DOHH2 (cell line): Measurements from ENCODE around the gene PPP2R2C.

ENCODE experiments used
- EZH2phosphoT487 ChIP-seq: fragments of 200-600 bp; sonication (generic); IDR thresholded peaks from 2 replicates; pipeline ENCODE4 v1.6.1; 2017; ENCODE audit warnings: borderline replicate concordance, mild to moderate bottlenecking, antibody characterized with exemption, low read length, moderate library complexity, mixed read lengths
- TF ChIP-seq, protein P1 (sequence below): fragments of 200-600 bp; sonication (generic); IDR thresholded peaks from one replicate; pipeline ENCODE4 v1.5.1; 2014; ENCODE audit warnings: antibody characterized with exemption, mild to moderate bottlenecking, low read depth, low read length; ENCODE audit not compliant: poor library complexity, severe bottlenecking

GRCh38 chr4:6448476-6449170 lies 23.8 kb downstream of the PPP2R2C start:
- TF ChIP-seq, protein P1, sequence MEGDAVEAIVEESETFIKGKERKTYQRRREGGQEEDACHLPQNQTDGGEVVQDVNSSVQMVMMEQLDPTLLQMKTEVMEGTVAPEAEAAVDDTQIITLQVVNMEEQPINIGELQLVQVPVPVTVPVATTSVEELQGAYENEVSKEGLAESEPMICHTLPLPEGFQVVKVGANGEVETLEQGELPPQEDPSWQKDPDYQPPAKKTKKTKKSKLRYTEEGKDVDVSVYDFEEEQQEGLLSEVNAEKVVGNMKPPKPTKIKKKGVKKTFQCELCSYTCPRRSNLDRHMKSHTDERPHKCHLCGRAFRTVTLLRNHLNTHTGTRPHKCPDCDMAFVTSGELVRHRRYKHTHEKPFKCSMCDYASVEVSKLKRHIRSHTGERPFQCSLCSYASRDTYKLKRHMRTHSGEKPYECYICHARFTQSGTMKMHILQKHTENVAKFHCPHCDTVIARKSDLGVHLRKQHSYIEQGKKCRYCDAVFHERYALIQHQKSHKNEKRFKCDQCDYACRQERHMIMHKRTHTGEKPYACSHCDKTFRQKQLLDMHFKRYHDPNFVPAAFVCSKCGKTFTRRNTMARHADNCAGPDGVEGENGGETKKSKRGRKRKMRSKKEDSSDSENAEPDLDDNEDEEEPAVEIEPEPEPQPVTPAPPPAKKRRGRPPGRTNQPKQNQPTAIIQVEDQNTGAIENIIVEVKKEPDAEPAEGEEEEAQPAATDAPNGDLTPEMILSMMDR, result no peak
- no peak for TF ChIP-seq EZH2phosphoT487
